LHCN-M2 (cell line): Measurements from ENCODE around the gene NAT10. TPM values are rescaled to one million over a fixed set of nuclear protein-coding genes. Genes with fewer than 3 reads are reported as not detected.
A peak's percentile ranks its signal among the peaks of the same experiment; 100 is the strongest.

Experiments used
- DNase-seq: peaks from one replicate; pipeline ENCODE4 v3.0.0-alpha.2; 2012; ENCODE audit warnings: low read depth
- total RNA-seq: library from RNA; depleted of rRNA; stranded (reverse); fragments of >200 nt; gene quantifications from 2 replicates; pipeline ENCODE4 v1.2.3, GENCODE V29; 2014; rRNA removed

Gene NAT10
- total RNA-seq, 1 experiment from 2014 or later: 41.0 TPM

DNA sequence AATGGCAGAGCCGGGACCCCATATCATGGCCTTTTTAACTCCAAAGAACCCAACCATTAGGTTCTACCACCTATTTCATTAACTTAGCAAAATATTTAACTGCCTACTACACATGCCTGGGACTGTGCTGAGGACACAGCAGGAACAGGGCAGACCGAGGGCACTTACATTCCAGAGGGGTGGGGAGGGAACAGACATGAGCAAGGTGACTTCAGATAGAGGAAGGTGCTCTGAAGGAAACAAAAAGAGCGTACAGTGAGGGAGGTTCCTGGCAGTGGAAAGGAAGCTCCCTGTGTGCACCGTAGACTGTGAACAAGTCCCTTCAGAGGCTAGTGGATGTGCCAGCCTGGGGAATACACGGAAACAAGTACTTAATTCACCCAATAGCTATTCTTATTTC lies 82.8 kb downstream of the NAT10 start:
- DNase-seq: no peak

GRCh38 chr11:34189191-34189590 lies 83.8 kb downstream of the NAT10 start:
- no peak for DNase-seq

GRCh38 chr11:34190192-34191139 lies 85.0 kb downstream of the NAT10 start:
- DNase-seq: no peak

DNA sequence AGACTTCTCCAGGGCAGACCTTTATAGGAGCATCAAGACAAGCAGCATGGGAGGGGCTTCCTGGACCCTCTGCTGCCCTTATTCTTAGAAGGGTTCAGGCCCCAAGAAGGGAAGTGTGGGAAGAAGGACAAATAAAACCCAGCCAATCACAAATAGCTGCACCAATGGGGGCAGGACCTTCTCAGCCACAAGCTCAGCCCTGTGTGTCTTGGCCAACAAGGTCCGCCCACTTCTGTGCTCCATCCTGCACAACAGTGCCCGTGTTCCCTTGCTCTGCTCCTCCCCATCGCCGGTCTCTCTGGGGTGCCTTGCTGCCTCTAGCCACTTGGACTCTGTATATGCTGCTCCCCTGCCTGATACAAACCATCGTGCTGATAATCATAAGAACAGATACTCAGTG lies 86.1 kb downstream of the NAT10 start:
- no peak for DNase-seq

DNA sequence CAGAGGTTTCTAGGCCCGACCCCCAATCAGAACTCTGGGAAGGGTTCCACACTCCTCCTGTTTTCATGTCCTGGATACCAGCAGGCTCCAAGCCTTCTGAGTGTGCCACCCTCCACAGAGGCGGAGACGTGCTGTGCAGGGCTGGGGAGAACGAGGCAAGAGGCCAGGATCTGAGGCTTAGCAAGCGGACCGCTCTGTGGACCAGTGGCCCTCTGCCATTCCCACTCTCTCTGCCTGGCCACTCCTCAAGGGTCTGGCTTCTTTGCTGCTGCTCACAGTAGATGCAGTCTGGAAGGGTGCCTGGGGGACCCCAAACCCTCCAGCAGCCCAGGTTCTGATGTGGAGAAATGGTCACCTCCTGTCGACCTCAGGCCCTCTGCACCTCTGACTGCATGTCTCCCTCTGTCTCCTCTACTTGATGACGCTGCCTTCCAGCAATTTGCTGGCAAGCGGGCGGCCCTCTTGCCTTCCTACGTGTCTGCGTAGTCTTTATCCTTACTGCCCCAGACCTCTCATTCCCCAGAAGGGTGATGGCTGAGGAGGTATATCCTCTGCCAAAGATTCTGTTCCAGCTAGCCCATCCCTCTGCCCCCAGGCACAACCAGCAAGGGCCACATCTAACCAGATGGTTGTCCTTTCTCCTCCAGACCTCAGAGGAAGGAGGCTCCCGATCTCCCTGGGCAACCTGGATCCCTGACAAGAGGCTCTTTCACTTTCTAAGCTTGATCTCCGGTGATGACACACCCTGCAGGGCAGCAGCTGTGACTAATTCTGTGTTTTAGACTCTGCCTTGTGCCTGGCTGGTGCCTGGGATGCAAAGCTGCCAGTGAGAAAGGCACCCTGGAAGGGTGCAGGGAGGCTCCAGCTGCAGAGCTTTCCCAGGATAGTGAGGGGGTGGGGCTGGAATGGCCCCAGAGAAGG lies 87.3 kb downstream of the NAT10 start:
- DNase-seq: peak; percentile 92

GRCh38 chr11:34194576-34195335 lies 89.3 kb downstream of the NAT10 start:
- no peak for DNase-seq

Other genes starting within 250 kb of the NAT10 start
- 0.83 and 3.4 TPM in 2 replicates for gene LMO2, start 213.6 kb upstream of the NAT10 start, total RNA-seq
- gene CAPRIN1, start 53.9 kb upstream of the NAT10 start, total RNA-seq: 218 and 260 TPM in 2 replicates